ENCODE measurements around the gene CST8. TPM values are rescaled to one million over a fixed set of nuclear protein-coding genes. Genes with fewer than 3 reads are reported as not detected.
A peak's percentile ranks its signal among the peaks of the same experiment; 100 is the strongest.

CST8 gene, protein sequence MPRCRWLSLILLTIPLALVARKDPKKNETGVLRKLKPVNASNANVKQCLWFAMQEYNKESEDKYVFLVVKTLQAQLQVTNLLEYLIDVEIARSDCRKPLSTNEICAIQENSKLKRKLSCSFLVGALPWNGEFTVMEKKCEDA
- not detected for total RNA-seq

DNA sequence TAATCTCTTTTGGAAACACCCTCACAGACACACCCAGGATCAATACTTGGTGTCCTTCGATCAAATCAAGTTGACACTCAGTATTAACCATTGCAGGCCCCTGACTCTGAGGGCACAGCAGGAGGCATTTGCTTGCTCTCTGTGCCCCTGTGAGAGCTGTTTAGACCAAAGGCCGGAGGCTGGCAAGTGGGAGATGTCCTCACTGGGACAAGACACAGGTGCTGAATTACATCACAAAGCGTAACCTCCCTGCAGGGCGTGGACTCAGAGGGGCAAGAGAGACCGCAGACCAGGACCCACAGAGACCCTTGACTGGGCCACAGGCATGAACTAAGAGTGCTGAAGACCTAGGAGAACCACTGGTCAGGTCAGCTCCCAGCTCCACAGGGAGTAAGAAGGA, at the start of gene CST8:
Gene CST8, plus strand, starts transcription at position 301 of the 400 bp plus-strand sequence. CDS start 551 bp downstream, outside the sequence.
- H3K27ac ChIP-seq: no peak within 1 kb of the TSS
- no peaks in the 10 kb centered on the region for H3K36me3 ChIP-seq
- ATAC-seq: no peak
- H3K4me3 ChIP-seq: no peak within 1 kb of the TSS
- TF ChIP-seq, protein P1, sequence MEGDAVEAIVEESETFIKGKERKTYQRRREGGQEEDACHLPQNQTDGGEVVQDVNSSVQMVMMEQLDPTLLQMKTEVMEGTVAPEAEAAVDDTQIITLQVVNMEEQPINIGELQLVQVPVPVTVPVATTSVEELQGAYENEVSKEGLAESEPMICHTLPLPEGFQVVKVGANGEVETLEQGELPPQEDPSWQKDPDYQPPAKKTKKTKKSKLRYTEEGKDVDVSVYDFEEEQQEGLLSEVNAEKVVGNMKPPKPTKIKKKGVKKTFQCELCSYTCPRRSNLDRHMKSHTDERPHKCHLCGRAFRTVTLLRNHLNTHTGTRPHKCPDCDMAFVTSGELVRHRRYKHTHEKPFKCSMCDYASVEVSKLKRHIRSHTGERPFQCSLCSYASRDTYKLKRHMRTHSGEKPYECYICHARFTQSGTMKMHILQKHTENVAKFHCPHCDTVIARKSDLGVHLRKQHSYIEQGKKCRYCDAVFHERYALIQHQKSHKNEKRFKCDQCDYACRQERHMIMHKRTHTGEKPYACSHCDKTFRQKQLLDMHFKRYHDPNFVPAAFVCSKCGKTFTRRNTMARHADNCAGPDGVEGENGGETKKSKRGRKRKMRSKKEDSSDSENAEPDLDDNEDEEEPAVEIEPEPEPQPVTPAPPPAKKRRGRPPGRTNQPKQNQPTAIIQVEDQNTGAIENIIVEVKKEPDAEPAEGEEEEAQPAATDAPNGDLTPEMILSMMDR (IDR thresholded peaks at IDR 0.05): no peak
- no peak for TF ChIP-seq POLR2AphosphoS5 (IDR thresholded peaks at IDR 0.05)
- TF ChIP-seq EP300 (IDR thresholded peaks at IDR 0.05): no peak
- no peak for TF ChIP-seq POLR2A (IDR thresholded peaks at IDR 0.05)
- no peaks in the 10 kb centered on the region for H3K27me3 ChIP-seq
- no peaks in the 10 kb centered on the region for H3K9me3 ChIP-seq
- WGBS, 2 donors (ENCODE audit: low coverage in 1 of 2): no CpG with 5 or more reads among the region's 5 CpGs
- H3K4me1 ChIP-seq: no peaks in the 10 kb centered on the region

DNA sequence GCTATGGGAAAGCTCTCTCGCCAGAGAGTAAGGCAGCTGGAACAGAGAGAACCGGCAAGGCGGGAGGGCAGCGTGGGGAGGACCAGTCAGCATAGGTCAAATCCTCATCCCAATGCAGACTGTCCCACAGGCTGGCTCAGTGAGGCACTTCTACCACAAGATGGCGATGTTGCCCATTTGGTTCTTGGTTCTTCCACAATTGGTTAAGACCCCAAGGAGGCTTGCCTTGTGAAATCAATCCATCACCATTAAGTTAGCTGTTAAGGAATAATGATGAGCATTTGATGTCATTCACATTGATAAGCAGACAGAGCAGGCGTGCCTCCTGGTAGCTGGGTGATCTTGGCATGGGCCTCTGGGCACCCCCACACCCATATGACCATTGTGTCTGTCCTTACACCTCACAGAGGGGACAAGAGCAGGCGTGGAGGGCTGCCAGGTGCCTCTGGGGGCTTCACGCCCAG, 49.0 kb upstream of the CST8 start:
- H3K4me3 ChIP-seq: no peak overlapping the region
- H3K9me3 ChIP-seq: no peaks in the 10 kb centered on the region
- H3K27me3 ChIP-seq: no peaks in the 10 kb centered on the region
- no peak overlapping the region for H3K27ac ChIP-seq
- no peak for TF ChIP-seq POLR2A (IDR thresholded peaks at IDR 0.05)
- TF ChIP-seq, protein P1 (IDR thresholded peaks at IDR 0.05): peak; percentile 58 to 87 (median 74)
- TF ChIP-seq EP300 (IDR thresholded peaks at IDR 0.05): no peak
- TF ChIP-seq POLR2AphosphoS5 (IDR thresholded peaks at IDR 0.05): no peak
- ATAC-seq: peak; percentile 71
- no peaks in the 10 kb centered on the region for H3K36me3 ChIP-seq
- 0% methylated on average over 4 to 5 of the region's 8 CpGs for WGBS, 2 donors (ENCODE audit: low coverage in 1 of 2)
- H3K4me1 ChIP-seq: peaks cover 0 to 4% (median 0%) of the 10 kb centered on the region in 3 donors

DNA sequence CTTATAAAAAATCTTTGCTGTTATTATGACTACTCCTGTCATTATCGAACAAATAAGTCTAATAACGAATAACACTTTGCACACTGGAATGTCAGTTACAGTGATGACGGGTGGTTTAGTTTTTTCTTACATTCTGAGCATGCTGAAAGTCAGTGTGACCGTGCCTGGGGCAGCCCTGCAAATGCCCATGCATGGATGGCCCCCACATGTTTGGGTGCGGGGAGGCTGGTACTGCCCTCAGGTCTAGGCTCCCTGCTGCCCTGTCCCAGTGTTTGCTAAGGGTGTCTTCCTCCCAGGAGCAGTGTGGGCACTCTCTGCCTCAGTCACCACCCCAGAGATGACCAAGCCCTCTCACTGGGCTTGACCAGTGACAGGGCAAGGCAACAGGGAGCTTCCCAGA, 48.5 kb upstream of the CST8 start:
- H3K27ac ChIP-seq: no peak overlapping the region
- H3K36me3 ChIP-seq: no peaks in the 10 kb centered on the region
- no peaks in the 10 kb centered on the region for H3K9me3 ChIP-seq
- H3K4me3 ChIP-seq: no peak overlapping the region
- H3K4me1 ChIP-seq: no peaks in the 10 kb centered on the region
- H3K27me3 ChIP-seq: no peaks in the 10 kb centered on the region
- 59 to 76% methylated on average over 4 to 5 of the region's 5 CpGs for WGBS, 2 donors (ENCODE audit: low coverage in 1 of 2)
- ATAC-seq: no peak
- no peak for TF ChIP-seq EP300 (IDR thresholded peaks at IDR 0.05)
- TF ChIP-seq, protein P1 (IDR thresholded peaks at IDR 0.05): no peak
- TF ChIP-seq POLR2AphosphoS5 (IDR thresholded peaks at IDR 0.05): no peak
- no peak for TF ChIP-seq POLR2A (IDR thresholded peaks at IDR 0.05)

DNA sequence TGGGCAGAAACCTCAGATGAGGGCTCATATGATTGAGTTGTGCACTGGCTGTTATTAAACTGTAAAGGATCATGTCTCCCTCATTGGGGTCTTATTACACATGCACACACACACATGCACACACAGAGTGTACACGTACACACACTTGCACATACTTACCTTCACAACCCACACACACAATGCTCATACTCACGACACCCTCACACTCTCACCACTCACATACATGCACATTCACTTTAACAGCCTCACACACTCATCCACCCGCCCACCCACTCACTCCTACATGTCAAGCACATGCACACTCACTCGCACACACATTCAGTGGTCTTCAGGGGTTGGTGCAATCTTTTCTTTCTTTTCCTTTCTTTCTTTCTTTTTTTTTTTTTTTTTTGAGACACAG, 46.1 kb upstream of the CST8 start:
- no peaks in the 10 kb centered on the region for H3K9me3 ChIP-seq
- ATAC-seq: no peak
- 89 to 94% methylated on average over 3 to 4 of the region's 4 CpGs for whole genome bisulfite sequencing, 2 donors (ENCODE audit: low coverage in 1 of 2)
- no peaks in the 10 kb centered on the region for H3K27me3 ChIP-seq
- H3K36me3 ChIP-seq: no peaks in the 10 kb centered on the region
- TF ChIP-seq, protein P1 (IDR thresholded peaks at IDR 0.05): no peak
- TF ChIP-seq POLR2AphosphoS5 (IDR thresholded peaks at IDR 0.05): no peak
- no peak for TF ChIP-seq POLR2A (IDR thresholded peaks at IDR 0.05)
- no peak for TF ChIP-seq EP300 (IDR thresholded peaks at IDR 0.05)
- H3K27ac ChIP-seq: no peak overlapping the region
- H3K4me3 ChIP-seq: no peak overlapping the region
- no peaks in the 10 kb centered on the region for H3K4me1 ChIP-seq

DNA sequence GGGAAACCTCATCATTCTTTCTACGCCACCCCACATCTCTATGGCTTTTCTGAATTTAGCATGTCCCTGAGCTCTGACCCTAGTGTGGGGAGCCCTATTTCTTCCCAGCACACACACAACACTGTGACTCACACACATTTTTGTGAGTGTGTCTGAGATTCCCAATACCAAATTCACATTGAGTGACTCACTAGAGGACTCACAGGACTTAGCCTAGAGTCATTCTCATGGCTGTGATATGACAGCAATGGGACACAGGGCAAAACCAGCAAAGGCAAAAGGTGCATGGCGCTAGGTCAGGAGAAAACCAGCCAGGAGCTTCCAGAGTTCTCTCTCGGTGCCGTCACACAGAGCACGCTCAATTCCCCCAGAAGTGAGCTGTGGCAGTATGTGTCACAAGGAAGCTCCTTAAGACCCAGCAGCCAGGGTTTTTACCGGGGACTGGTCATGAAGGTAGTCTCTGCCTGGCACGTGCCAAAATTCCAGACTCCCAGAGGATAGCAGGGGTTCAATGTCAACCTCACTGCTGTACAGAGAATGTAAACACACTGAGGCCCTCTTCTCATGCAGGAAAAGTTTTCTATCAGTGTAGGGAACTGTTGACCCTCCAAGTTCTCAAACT, 45.2 kb upstream of the CST8 start:
- TF ChIP-seq EP300 (IDR thresholded peaks at IDR 0.05) (no peak), POLR2A (IDR thresholded peaks at IDR 0.05) (no peak), POLR2AphosphoS5 (IDR thresholded peaks at IDR 0.05) (no peak)
- TF ChIP-seq, protein P1 (IDR thresholded peaks at IDR 0.05): no peak
- no peaks in the 10 kb centered on the region for H3K36me3 ChIP-seq
- ATAC-seq: no peak
- no peak overlapping the region for H3K4me3 ChIP-seq
- no peaks in the 10 kb centered on the region for H3K9me3 ChIP-seq
- H3K27me3 ChIP-seq: no peaks in the 10 kb centered on the region
- H3K4me1 ChIP-seq: no peaks in the 10 kb centered on the region
- no peak overlapping the region for H3K27ac ChIP-seq
- 69 to 80% methylated on average over 3 to 6 of the region's 7 CpGs for WGBS, 2 donors (ENCODE audit: low coverage in 1 of 2)
